ENCODE measurements around the gene LGI4.

The LGI4 gene

GRCh38 chr19:35083691-35084508 lies 51.0 kb downstream of the LGI4 start:
- no peak for DNase-seq

GRCh38 chr19:35081201-35081600 lies 53.7 kb downstream of the LGI4 start:
- DNase-seq, result no peak

- no peak for DNase-seq
These were observed 54.2 kb downstream of the LGI4 start for GRCh38 chr19:35080613-35081170.

GRCh38 chr19:35079826-35080225 lies 55.0 kb downstream of the LGI4 start:
- no peak for DNase-seq

GRCh38 chr19:35077411-35078223 lies 57.2 kb downstream of the LGI4 start:
- DNase-seq, result no peak

- no peak for DNase-seq
These were observed 58.2 kb downstream of the LGI4 start for GRCh38 chr19:35076657-35077056.

- DNase-seq, result no peak
These were observed 58.9 kb downstream of the LGI4 start for GRCh38 chr19:35076026-35076370.

- DNase-seq, result no peak
These were observed 59.4 kb downstream of the LGI4 start for GRCh38 chr19:35075202-35076025.
